GM13976 (cell line): ENCODE data around the gene ACTR2.

Source experiments
- DNase-seq: peaks from one replicate; pipeline ENCODE4 v3.0.0; 2012; ENCODE audit warnings: low spot score
- CTCF ChIP-seq: IDR thresholded peaks from 2 replicates; pipeline ENCODE4 v1.5.1; 2012; ENCODE audit warnings: borderline replicate concordance, mild to moderate bottlenecking; ENCODE audit not compliant: insufficient read depth; ENCODE audit errors: extremely low read depth, missing control alignments, control extremely low read depth
- in situ Hi-C: fragments of 300-500 bp; cut with MboI; formaldehyde crosslinking; loops from one replicate; pipeline ENCODE4 v1.12.0; 2022; ENCODE audit warnings: low sequenced_read_pairs, mixed read lengths, inconsistent platforms; ENCODE audit not compliant: unreplicated experiment

The ACTR2 gene

GRCh38 chr2:65282477-65283053 is 54.9 kb downstream of the ACTR2 start:
- TF ChIP-seq CTCF: no peak
- no peak for DNase-seq
- in situ Hi-C loops: no loop called here

GRCh38 chr2:65287364-65287763 is 59.7 kb downstream of the ACTR2 start:
- no peak for TF ChIP-seq CTCF
- in situ Hi-C loops: no loop called here
- DNase-seq: no peak

GRCh38 chr2:65291216-65292105 is 63.8 kb downstream of the ACTR2 start:
- no peak for DNase-seq
- no peak for TF ChIP-seq CTCF
- in situ Hi-C loops: no loop called here

- in situ Hi-C loops: no loop called here
- no peak for TF ChIP-seq CTCF
- DNase-seq: no peak
These were observed 64.4 kb downstream of the ACTR2 start for GRCh38 chr2:65292106-65292400.

GRCh38 chr2:65292461-65293011 is 64.9 kb downstream of the ACTR2 start:
- DNase-seq: no peak
- no peak for TF ChIP-seq CTCF
- in situ Hi-C loops: no loop called here

GRCh38 chr2:65293376-65293775 is 65.7 kb downstream of the ACTR2 start:
- no peak for TF ChIP-seq CTCF
- DNase-seq: no peak
- in situ Hi-C loops: no loop called here
